ENCODE data around the gene CCDC149. TPM values are rescaled to one million over a fixed set of nuclear protein-coding genes. Genes with fewer than 3 reads are reported as not detected.

Gene CCDC149
- total and polyA plus RNA-seq, 2 of the 13 experiments (the other 11 are each of a cell fraction or from before 2014, with no cell fraction given), result 0.44 to 0.95 TPM

GRCh38 chr4:24835696-24836095, 77.1 kb downstream of the CCDC149 start:
- Histone ChIP-seq H3K4me1 (ENCODE audit: insufficient read depth, low read length) (peaks cover 8% of the 10 kb centered on the region), H3K4me2 (ENCODE audit: low read depth, low read length) (no peak overlapping the region), H3K4me3 (replicated peaks in 1 of 3; ENCODE audit: insufficient read depth in 1 of 3, low read depth in 2 of 3, low read length in 3 of 3) (no peak overlapping the region), H3K9me3 (ENCODE audit: low read length) (no peaks in the 10 kb centered on the region), H3K27me3 (ENCODE audit: control insufficient read depth in 1 of 2, insufficient read depth in 2 of 2, low read length in 2 of 2) (no peaks in the 10 kb centered on the region), H3K9ac (ENCODE audit: insufficient read depth, low read depth, low read length) (no peak overlapping the region), H3K27ac (ENCODE audit: extremely low read length, insufficient read depth, low read length) (no peak overlapping the region), H3K79me2 (ENCODE audit: insufficient read depth, low read length) (no peaks in the 10 kb centered on the region), H4K20me1 (ENCODE audit: insufficient read depth, low read length) (no peaks in the 10 kb centered on the region), H3K36me3 (replicated peaks in 1 of 2; ENCODE audit: control insufficient read depth in 1 of 2, insufficient read depth in 2 of 2, low read length in 2 of 2) (no peaks in the 10 kb centered on the region), H2AFZ (ENCODE audit: low read length) (no peak overlapping the region)
- ATAC-seq (no peak), DNase-seq (ENCODE audit: low spot score) (no peak), FAIRE-seq (no peak)
- in situ Hi-C loops (cut with HindIII; ENCODE audit: extremely low pct_ligation_motif_present, low pct_unique_long_range_greater_than_20kb), result no loop called here
- intact Hi-C loops (cut with micrococcal nuclease; ENCODE audit: unreplicated experiment), result no loop called here
- TF ChIP-seq FOXJ3 (CRISPR knock-in tag; IDR thresholded peaks at IDR 0.05; ENCODE audit: borderline replicate concordance) (no peak), ZHX2 (IDR thresholded peaks at IDR 0.05; ENCODE audit: low read depth) (no peak), ZHX2 (CRISPR knock-in tag; IDR thresholded peaks at IDR 0.05; ENCODE audit: borderline replicate concordance) (no peak), ARHGAP35 (CRISPR knock-in tag; IDR thresholded peaks at IDR 0.05; ENCODE audit: borderline replicate concordance) (no peak), TFAP4 (IDR thresholded peaks at IDR 0.05; ENCODE audit: borderline replicate concordance, low read depth) (no peak), SMC3 (IDR thresholded peaks at IDR 0.05; ENCODE audit: low read length) (no peak), SKIL (CRISPR knock-in tag; IDR thresholded peaks at IDR 0.05; ENCODE audit: borderline replicate concordance) (no peak), HINFP (CRISPR knock-in tag; IDR thresholded peaks at IDR 0.05; ENCODE audit: low read depth) (no peak), ZNF691 (CRISPR knock-in tag; IDR thresholded peaks at IDR 0.05; ENCODE audit: borderline replicate concordance, low read depth) (no peak), ZNF260 (CRISPR knock-in tag; IDR thresholded peaks at IDR 0.05; ENCODE audit: borderline replicate concordance, low read depth) (no peak), ZNF788 (CRISPR knock-in tag; IDR thresholded peaks at IDR 0.05; ENCODE audit: borderline replicate concordance) (no peak), NFYB (CRISPR knock-in tag; IDR thresholded peaks at IDR 0.05) (no peak), CENPX (CRISPR knock-in tag; IDR thresholded peaks at IDR 0.05) (no peak)
- ChIA-PET POLR2A (no interaction called here), CTCF (ENCODE audit: low intra/inter-chr PET ratio, low total read pairs) (no interaction called here)
- BruUV-seq (replicated peaks), result no TSS peak
- 38% methylated on average over 4 of the region's 4 CpGs for WGBS (ENCODE audit: low lambda C conversion rate)

Data from HepG2 (cell line).